Stimulated activated CD4-positive, alpha-beta T cell treated with anti-CD3 and anti-CD28 coated beads, Interleukin-1b, Interleukin-23, amount 100 ng/mL, for 4 hours (primary cell): ENCODE data around the gene LGALS8.

Experiments used
- DNase-seq, 2 donors: peaks; one replicate each; pipeline ENCODE4 v3.0.0-alpha.2; 2020; ENCODE audit warnings: low read depth in 2 of 2

Gene LGALS8

GRCh38 chr1:236509203-236509602 is 14.6 kb upstream of the LGALS8 start:
- DNase-seq, result no peak

DNA sequence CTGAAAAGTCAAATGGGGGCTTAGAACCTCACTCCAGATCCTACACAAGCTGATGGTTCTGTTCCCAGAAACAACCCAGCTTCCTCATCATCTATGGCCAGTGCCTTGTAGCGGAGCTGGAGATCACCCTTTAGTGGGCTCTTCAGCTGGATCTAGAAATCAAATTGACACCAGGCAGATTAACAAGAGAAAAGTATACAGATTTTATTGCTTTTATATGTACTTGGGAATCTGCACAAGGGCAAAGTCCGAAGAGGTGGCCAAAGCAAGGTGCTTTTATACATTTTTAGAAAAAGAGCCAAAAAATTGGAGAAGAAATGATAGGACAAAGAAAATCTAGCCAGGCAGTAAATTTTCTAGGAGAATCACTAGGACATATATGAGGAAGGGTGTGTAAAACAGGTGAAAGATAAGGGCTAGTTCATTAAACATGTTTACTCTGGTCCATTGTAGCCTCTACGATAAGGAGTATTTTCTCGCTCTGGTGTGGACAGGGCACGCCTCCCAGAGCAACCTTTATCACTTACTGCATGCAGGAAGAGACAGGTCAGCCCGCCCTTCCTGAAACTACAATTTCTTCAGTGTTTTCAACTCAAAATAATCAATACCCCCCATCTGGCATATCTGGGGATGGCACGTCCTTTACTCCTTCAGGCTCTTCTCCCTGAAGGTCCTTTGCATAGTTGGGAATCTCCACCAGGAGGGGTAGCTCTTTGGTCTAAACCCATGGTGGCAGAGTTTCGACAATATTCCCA is 14.0 kb upstream of the LGALS8 start:
- no peak for DNase-seq

GRCh38 chr1:236511735-236512418 is 11.9 kb upstream of the LGALS8 start:
- no peak for DNase-seq

DNA sequence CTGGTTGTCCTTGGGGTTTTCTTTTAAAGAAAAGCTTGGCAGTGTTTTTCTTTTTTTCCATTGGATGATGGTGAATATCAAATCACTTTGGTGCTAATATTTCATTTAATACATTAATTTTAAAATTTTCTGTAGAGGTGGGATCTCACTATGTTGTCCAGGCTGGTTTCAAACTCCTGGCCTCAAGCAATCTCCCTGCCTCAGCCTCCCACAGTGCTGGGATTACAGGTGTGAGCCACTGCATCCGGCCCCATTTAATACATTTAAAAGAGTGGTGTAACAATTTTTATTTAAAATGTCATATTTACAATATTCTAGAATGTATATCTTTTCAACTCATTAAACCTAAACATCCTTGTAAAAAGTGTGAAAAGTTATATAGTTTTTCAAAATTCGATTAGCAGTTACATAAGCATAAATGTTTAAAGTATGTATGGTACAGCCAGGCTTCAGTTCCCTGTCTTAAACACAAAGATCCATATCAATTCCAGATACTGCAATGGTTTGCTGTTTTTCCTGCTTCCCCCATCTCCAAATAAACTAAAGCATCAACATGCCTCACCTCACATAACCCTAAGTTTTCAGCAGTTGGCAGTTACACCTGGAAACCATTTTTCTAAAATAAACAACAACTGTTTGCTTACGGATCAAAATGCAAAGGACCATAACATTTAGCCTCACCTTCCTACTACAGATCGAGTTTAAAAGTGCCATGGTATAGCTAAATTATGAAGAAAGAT is 8.9 kb upstream of the LGALS8 start:
- no peak for DNase-seq

GRCh38 chr1:236515443-236515958 is 8.3 kb upstream of the LGALS8 start:
- DNase-seq, result no peak

DNA sequence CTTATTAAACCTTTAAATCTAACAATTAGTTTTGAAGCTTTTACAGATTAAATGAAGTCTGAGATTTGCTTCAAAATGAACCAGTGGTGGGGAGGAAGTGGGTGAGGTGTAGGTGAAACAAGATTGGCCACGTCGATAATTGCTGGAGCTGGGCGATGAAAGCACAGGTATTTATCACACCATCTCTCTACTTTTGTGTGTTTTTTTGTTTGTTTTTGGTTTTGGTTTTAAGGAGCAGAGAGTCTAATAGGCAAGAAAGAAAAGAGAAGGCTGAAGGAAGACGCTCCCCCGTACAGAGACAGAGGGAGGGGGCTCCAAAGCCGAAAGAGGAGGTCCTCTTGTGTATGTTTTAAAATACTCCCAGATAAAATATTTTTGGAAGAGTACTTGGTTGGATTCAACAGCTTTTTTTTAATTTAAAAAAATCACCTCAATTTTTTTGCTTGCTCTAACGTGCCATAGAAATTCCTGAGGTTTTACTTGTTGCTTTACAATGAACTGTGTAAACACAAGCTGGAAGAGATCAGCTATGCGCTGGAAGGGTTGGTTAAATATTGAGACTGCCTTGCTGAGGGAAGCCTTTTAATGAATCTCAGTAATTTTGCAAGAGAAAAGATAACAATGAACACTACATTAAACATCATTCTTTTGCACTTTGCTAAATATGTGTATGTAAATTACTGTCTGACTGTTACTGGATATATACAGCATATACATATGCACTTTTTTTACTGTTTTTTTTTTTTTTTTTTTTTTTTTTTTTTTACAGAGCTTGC is 6.7 kb upstream of the LGALS8 start:
- no peak for DNase-seq

DNA sequence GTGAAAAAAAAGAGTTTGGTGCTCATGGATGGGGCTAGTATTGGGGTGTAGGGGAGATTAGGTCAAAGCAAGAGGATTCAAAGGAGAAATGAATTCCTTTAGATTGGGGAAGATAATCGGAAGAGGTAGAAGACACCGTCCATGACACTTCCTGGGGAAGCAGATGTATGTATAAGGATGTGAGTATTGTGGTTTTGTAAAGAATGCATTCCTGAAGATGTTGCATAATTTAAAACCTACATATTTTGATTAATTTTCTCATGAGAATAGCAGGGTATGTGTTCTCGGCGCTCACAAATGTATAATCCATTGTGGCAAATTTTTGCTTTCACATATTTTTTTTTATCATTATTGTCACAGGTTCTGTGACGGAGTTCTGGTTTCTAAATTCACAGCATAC is 5.5 kb upstream of the LGALS8 start:
- DNase-seq, result no peak

DNA sequence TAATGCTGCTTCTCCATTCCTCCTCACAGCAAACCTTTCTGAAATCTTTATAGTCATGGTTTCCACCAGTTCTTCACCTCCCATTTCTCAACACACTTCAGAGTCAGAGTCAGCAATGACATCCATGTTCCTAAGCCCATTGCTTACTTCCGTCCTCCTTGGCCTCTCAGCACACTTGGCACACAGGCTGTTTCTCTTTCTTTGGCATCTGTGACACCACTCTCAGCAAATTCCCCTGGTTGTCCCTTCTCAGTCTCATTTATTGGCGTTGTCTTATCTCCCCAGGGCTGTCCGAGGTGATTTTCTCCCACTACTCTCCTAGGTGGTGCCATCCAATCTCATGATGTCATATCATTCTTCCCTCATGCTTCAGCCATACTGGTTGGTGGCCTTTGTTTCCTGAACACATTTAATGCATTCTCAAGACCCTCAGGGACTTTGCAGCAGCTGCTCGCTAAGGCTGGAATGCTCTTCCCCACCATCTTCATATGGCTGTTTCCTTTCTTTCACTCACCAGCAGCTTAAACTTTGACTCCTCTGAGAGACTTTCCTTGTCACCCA is 3.3 kb upstream of the LGALS8 start:
- no peak for DNase-seq

DNA sequence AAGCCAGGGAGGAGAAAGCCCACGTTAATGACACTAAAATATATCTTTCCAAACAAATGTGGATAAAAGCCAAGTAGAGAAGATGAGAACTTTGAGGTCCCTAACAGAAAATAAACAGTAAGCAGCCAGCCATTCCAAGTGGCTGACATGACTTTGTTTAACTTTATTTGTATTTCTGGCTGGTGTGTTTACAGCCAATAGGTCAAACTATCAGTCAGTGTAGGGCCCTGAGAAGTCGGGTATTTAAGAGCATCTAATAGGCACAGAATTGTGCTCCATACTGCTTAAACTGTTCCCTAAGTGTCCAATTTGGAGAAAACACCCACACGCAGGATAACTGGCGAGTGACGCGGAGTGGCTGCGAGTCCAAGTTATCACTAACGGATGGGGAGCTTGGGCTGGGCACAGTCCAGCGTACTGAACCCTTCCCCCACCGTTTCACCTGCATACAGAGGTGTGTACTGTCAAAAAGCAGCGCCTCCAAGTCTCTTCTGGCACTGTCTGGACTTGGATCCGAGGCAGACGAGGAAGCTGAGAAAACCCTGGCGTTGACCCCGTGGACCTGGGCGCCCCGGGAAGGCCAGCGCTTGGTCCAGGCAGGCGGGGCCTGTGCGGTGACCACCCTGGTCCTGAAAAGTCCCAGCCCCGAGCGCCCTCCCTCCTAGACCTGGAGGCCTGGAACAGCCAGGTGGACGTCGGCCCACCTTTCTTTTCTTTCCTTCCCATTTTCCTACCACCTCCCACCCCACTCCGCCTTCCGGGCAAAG is 662 bp upstream of the LGALS8 start:
- DNase-seq, result no peak

DNA sequence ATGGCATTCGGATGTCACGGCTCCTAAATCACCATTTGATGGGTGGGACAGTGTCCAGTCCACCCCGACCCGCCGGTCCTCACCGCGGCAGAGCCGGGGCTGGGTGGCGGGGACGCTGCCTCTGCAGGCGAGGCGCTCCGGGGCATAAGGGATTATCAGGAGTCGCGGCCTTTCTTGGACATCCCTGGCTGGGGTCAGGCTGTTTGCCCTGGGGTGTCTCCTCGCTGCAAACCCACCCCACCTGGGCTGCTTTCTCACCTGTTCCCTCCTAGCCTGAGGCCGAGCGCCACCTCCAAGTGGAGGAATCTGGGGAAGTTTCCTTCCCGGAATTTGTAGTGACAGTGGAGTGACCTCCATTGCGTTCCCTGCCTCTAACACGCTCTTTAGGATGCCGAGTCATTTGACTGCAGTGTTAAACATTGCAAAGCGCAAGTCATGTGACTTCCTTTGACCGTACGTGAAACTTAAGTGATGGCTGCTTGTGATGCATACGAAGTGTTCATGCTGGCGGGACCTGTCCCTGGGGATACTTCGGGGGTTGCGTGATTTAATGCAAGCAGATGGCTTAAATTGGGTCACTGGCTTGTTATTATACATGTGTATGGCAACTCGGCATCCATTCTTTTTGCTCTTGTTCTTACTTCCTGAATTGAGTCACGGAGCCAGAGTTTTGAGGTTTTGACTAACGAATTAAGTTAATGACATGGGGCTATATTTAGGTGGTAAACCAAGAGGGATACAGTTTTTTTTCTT is 536 bp downstream of the LGALS8 start:
- DNase-seq, result peak; percentile 14 to 32

DNA sequence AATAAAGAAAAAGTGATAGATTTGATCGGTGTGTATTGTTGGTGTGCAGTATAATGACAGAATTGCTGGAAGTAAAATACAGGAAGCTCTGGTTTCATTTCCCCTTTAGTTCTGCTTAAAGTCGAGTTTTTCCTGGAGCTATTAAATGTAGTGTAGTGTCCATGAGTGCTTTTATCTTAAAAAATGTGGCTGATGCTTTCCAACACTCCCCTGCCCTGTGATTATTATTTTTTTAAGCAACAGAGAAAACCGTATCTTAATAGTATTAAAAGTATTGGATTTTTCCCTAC is 1.1 kb downstream of the LGALS8 start:
- no peak for DNase-seq

GRCh38 chr1:236526079-236526478 is 2.3 kb downstream of the LGALS8 start:
- no peak for DNase-seq

GRCh38 chr1:236530286-236530685 is 6.5 kb downstream of the LGALS8 start:
- no peak for DNase-seq

DNA sequence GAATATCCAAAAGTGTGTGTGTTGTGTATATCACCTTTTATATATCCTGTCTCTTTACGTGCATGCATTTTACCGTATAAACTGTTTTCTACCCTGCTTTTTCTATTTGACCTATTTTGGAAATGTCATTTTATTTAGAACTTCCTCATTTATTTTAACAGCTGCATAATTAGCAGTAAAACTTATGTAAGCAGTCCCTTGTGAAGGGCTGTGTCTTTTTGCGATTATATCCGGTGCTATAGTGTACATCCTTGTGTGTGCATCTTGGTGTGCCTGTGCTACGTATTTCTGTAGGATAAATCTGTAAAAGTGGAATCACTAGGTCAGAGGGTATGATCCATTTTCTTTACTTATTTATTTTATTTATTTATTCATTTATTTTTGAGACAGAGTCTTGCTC is 7.2 kb downstream of the LGALS8 start:
- no peak for DNase-seq

- no peak for DNase-seq
Observed at GRCh38 chr1:236532850-236533249, 9.1 kb downstream of the LGALS8 start.

- DNase-seq, result peak in 1 of 2 donors; percentile 25
Observed at GRCh38 chr1:236534151-236534651, 10.4 kb downstream of the LGALS8 start.

DNA sequence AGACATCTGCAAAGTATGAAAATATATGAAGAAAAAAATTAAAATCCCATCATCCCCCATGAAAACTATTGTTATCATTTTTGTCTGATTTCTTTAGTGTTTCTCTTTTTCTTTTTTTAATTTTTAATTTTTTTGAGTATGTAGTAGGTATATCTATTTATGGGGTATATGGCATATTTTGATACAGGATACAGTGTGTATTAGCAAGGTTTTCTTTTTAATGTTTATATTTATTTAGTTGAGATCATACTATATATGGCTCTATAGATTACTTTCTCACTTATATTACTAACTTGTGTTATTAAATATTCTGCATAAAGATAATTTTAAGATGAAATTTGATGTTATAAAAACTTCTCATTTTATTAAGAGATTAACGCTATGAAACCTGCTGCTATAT is 11.4 kb downstream of the LGALS8 start:
- no peak for DNase-seq

GRCh38 chr1:236535662-236536161 is 11.9 kb downstream of the LGALS8 start:
- DNase-seq, result no peak

- DNase-seq, result no peak
Observed at GRCh38 chr1:236536540-236536939, 12.8 kb downstream of the LGALS8 start.
